Adipocyte (in vitro differentiated cells): ENCODE results near the gene PLCB1.

Experiments used
- DNase-seq: peaks from one replicate; pipeline ENCODE4 v3.0.0-alpha.2; 2015; ENCODE audit warnings: low read depth
- H3K27me3 ChIP-seq: replicated peaks from 2 replicates; pipeline ENCODE4 v1.7.0; 2013; ENCODE audit warnings: mild to moderate bottlenecking, low read length, moderate library complexity; ENCODE audit not compliant: control insufficient read depth, insufficient read depth
- H3K36me3 ChIP-seq: 2 replicates; pipeline ENCODE4 v1.7.0; 2013; ENCODE audit warnings: low read length, mild to moderate bottlenecking, moderate library complexity; ENCODE audit not compliant: control insufficient read depth, insufficient read depth, severe bottlenecking
- H3K4me1 ChIP-seq: 2 replicates; pipeline ENCODE4 v1.7.0; 2013; ENCODE audit warnings: mild to moderate bottlenecking, low read length, moderate library complexity; ENCODE audit not compliant: control insufficient read depth, insufficient read depth
- H3K4me3 ChIP-seq: 2 replicates; pipeline ENCODE4 v1.7.0; 2013; ENCODE audit warnings: mild to moderate bottlenecking, low read length, moderate library complexity
- H3K9ac ChIP-seq: 2 replicates; pipeline ENCODE4 v1.7.0; 2013; ENCODE audit warnings: mild to moderate bottlenecking, low read length, moderate library complexity
- H3K9me3 ChIP-seq: 2 replicates; pipeline ENCODE4 v1.7.0; 2013; ENCODE audit warnings: mild to moderate bottlenecking, low read length, moderate library complexity; ENCODE audit not compliant: control insufficient read depth

Gene PLCB1

GRCh38 chr20:8394308-8394945 lies 262.4 kb downstream of the PLCB1 start:
- no peak overlapping the region for H3K9ac ChIP-seq
- H3K4me1 ChIP-seq = peaks cover 19% of the 10 kb centered on the region
- H3K27me3 ChIP-seq = no peaks in the 10 kb centered on the region
- H3K4me3 ChIP-seq = no peak overlapping the region
- DNase-seq = peak; percentile 67
- no peaks in the 10 kb centered on the region for H3K9me3 ChIP-seq
- no peaks in the 10 kb centered on the region for H3K36me3 ChIP-seq

- DNase-seq = no peak
These were observed 263.9 kb downstream of the PLCB1 start for GRCh38 chr20:8395956-8396355.

DNA sequence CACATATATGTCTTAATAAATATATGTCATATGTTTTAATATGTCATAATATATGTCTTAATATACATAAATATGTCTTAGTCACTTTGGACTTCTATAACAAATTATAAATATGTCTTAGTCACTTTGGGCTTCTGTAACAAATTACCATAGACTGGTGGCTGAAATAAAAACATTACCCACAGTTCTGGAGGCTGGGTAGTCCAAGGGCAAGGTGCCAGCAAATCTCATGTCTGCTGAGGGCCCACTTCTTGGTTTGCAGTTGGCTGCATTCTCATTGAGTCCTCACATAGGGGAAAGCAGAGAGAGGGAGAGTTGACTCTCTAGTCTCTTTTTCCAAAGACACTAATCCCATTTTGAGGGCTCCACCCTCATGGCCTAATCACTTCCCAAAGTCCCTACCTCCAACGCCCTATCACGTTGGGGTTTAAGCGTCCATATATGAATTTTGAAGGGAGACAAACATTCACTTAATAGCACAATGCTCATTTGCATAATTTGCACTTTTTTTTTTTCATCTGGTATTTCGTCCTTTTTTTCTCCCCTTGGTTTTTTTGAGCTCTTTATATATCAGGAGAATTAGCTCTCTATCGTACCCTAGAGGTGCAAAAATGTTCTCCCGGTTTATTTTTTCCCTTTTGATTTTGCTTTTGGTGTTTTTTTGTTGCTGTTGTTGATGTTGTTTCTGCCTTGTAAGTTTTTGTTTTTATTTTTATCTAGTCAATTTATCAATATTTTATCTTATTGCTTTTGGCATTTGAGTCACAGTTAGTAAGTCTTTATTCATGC lies 266.4 kb downstream of the PLCB1 start:
- no peak overlapping the region for H3K4me3 ChIP-seq

More at GRCh38 chr20:8395956-8396355, 263.9 kb downstream of the PLCB1 start:
- Histone ChIP-seq H3K36me3 (no peaks in the 10 kb centered on the region), H3K9me3 (no peaks in the 10 kb centered on the region), H3K4me1 (peaks cover 18% of the 10 kb centered on the region), H3K27me3 (no peaks in the 10 kb centered on the region), H3K9ac (no peak overlapping the region), H3K4me3 (no peak overlapping the region)

DNA sequence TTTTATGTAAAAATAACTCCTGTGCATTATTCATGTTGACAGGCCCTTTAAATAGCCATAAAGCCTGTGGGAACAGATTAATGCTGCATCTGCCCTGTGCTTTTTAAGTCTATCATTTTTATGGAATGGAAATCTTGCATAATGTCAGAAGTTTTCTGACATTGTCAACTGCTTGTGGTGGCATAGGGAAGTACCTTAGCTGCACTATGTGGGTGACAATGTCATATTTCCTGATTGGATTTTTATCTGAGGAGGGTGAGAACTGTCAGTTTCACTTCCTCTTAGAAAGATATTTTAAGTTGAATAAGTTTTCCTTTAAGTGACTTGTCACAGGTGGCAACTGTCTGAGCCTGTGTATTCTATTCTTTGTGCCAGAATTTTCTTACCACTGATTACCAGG lies 267.9 kb downstream of the PLCB1 start:
- H3K9ac ChIP-seq = no peak overlapping the region
- peaks cover 16% of the 10 kb centered on the region for H3K4me1 ChIP-seq
- no peak for DNase-seq
- no peaks in the 10 kb centered on the region for H3K36me3 ChIP-seq
- H3K4me3 ChIP-seq = no peak overlapping the region
- no peaks in the 10 kb centered on the region for H3K9me3 ChIP-seq
- no peaks in the 10 kb centered on the region for H3K27me3 ChIP-seq

More for the DNA sequence above, 266.4 kb downstream of the PLCB1 start:
- Histone ChIP-seq H3K4me1 (peaks cover 20% of the 10 kb centered on the region), H3K9ac (no peak overlapping the region), H3K27me3 (no peaks in the 10 kb centered on the region), H3K9me3 (no peaks in the 10 kb centered on the region), H3K36me3 (no peaks in the 10 kb centered on the region)
- DNase-seq = no peak

GRCh38 chr20:8400486-8400885 lies 268.4 kb downstream of the PLCB1 start:
- Histone ChIP-seq H3K4me3 (no peak overlapping the region), H3K27me3 (no peaks in the 10 kb centered on the region), H3K9me3 (no peaks in the 10 kb centered on the region), H3K4me1 (peaks cover 21% of the 10 kb centered on the region), H3K36me3 (no peaks in the 10 kb centered on the region), H3K9ac (no peak overlapping the region)
- no peak for DNase-seq

- Histone ChIP-seq H3K4me1 (peaks cover 23% of the 10 kb centered on the region), H3K9me3 (no peaks in the 10 kb centered on the region), H3K4me3 (no peak overlapping the region), H3K27me3 (no peaks in the 10 kb centered on the region), H3K36me3 (no peaks in the 10 kb centered on the region), H3K9ac (no peak overlapping the region)
- DNase-seq = peak; percentile 41
These were observed 269.5 kb downstream of the PLCB1 start for GRCh38 chr20:8401556-8401955.

- no peaks in the 10 kb centered on the region for H3K27me3 ChIP-seq
- no peaks in the 10 kb centered on the region for H3K36me3 ChIP-seq
- H3K9ac ChIP-seq = no peak overlapping the region
- H3K4me1 ChIP-seq = peaks cover 23% of the 10 kb centered on the region
- H3K4me3 ChIP-seq = no peak overlapping the region
- no peak for DNase-seq
- H3K9me3 ChIP-seq = no peaks in the 10 kb centered on the region
These were observed 270.7 kb downstream of the PLCB1 start for GRCh38 chr20:8402798-8403197.

GRCh38 chr20:8404912-8405635 lies 273.0 kb downstream of the PLCB1 start:
- Histone ChIP-seq H3K4me1 (peaks cover 20% of the 10 kb centered on the region), H3K9ac (no peak overlapping the region), H3K36me3 (no peaks in the 10 kb centered on the region), H3K9me3 (no peaks in the 10 kb centered on the region), H3K4me3 (no peak overlapping the region), H3K27me3 (no peaks in the 10 kb centered on the region)
- no peak for DNase-seq

DNA sequence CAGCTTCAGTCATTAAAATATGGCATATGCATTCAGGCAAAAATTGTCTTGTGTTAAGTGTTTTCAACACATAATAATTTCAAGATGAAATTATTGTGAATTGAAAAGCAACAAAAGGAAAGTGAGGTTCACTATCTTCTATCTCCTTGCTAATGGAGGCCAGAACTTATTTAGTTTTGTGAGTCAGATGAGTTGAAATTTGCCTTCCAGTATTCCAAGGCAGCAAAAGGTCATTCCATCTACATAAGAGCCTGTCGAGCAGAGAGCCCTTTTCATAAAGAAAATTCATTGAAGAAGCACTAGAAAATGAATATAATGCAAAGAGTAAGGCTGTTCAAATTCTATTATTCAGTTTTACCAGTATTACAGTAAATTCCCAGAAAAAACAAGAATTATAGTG lies 274.3 kb downstream of the PLCB1 start:
- H3K9me3 ChIP-seq = no peaks in the 10 kb centered on the region
- no peak overlapping the region for H3K4me3 ChIP-seq
- H3K27me3 ChIP-seq = no peaks in the 10 kb centered on the region
- H3K36me3 ChIP-seq = no peaks in the 10 kb centered on the region
- no peak overlapping the region for H3K9ac ChIP-seq
- H3K4me1 ChIP-seq = peaks cover 18% of the 10 kb centered on the region
- no peak for DNase-seq

DNA sequence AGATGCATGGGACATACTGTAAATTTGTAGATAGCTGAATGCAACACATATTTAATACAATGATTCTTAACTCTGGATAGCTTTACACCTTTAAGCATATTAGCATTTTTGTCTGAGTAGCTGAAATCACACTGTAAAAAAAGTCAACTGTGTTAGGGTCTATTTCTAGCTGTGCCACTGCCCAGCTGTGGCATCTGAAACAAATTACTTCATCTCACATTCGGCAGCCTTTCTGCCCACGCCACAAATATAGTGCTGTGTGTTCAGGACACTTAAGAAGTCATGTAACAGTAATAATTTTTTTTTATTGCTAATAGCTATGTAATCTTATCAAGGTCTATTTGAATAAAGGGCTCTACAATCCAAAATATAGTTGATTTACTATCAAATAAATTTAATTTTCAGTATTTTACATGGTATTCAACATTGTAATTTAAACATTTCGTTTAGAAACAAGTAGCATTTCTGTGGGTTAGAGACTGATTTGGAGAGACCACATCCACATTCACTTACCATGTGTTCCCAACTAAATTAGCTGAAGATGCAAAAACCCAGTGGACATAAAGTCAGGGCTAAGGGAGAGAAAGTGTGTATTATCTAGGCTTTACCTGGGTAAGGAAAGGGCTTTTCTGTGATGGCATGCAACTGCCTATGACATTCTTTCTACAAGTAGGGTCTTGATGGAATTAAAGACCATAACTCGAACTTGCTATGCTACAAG lies 276.7 kb downstream of the PLCB1 start:
- Histone ChIP-seq H3K9ac (no peak overlapping the region), H3K4me1 (peaks cover 9% of the 10 kb centered on the region), H3K4me3 (no peak overlapping the region), H3K27me3 (no peaks in the 10 kb centered on the region), H3K36me3 (no peaks in the 10 kb centered on the region), H3K9me3 (no peaks in the 10 kb centered on the region)
- no peak for DNase-seq

- H3K9me3 ChIP-seq = no peaks in the 10 kb centered on the region
- peaks cover 10% of the 10 kb centered on the region for H3K4me1 ChIP-seq
- no peaks in the 10 kb centered on the region for H3K36me3 ChIP-seq
- no peak overlapping the region for H3K9ac ChIP-seq
- H3K27me3 ChIP-seq = no peaks in the 10 kb centered on the region
- no peak for DNase-seq
- no peak overlapping the region for H3K4me3 ChIP-seq
These were observed 281.6 kb downstream of the PLCB1 start for GRCh38 chr20:8413691-8414090.
